Thyroid gland (tissue), 4 donors: ENCODE results near the gene ST6GALNAC5.

Source experiments
- CTCF ChIP-seq, 6 experiments: fragments of 200-600 bp in 3 of 6; fragments of 450-650 bp in 3 of 6; sonication (generic) in 3 of 6; IDR thresholded peaks; one replicate each; pipeline ENCODE4 v1.5.1; 2016 to 2019; ENCODE audit warnings: antibody characterized with exemption in 6 of 6, mild to moderate bottlenecking in 2 of 6, inconsistent platforms in 1 of 6, moderate library complexity in 1 of 6
- POLR2A ChIP-seq, 2 donors: fragments of 450-650 bp; IDR thresholded peaks; one replicate each; pipeline ENCODE4 v1.6.1; 2017; ENCODE audit warnings: antibody characterized with exemption in 2 of 2, mild to moderate bottlenecking in 2 of 2, moderate library complexity in 1 of 2

DNA sequence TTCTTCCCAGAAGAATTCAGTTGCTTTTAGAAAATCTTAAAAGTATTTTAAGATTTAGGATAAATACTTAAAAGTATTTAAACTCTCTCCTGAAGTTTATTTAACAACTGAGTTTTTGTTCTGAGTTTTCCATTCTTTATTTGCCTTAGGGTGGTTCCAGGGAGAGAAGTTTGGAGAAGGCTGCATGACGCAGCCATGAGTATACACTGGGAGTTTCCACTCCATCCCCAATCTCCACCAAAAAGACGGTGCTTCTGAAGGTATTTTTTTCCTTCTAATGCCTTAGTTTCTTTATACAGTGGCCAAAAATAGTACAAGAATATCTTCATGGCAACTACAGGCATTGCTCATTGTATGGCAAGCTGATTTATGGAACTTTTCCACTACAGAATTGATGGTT, 122.7 kb downstream of the ST6GALNAC5 start:
- no peak for TF ChIP-seq POLR2A (IDR thresholded peaks at IDR 0.05)
- TF ChIP-seq CTCF (IDR thresholded peaks at IDR 0.05), result no peak
